DOHH2 (cell line): ENCODE measurements around the gene RINL.

Source experiments
- EZH2phosphoT487 ChIP-seq: fragments of 200-600 bp; sonication (generic); IDR thresholded peaks from 2 replicates; pipeline ENCODE4 v1.6.1; 2017; ENCODE audit warnings: borderline replicate concordance, mild to moderate bottlenecking, antibody characterized with exemption, low read length, moderate library complexity, mixed read lengths
- TF ChIP-seq, protein P1 (sequence below): fragments of 200-600 bp; sonication (generic); IDR thresholded peaks from one replicate; pipeline ENCODE4 v1.5.1; 2014; ENCODE audit warnings: antibody characterized with exemption, mild to moderate bottlenecking, low read depth, low read length; ENCODE audit not compliant: poor library complexity, severe bottlenecking

DNA sequence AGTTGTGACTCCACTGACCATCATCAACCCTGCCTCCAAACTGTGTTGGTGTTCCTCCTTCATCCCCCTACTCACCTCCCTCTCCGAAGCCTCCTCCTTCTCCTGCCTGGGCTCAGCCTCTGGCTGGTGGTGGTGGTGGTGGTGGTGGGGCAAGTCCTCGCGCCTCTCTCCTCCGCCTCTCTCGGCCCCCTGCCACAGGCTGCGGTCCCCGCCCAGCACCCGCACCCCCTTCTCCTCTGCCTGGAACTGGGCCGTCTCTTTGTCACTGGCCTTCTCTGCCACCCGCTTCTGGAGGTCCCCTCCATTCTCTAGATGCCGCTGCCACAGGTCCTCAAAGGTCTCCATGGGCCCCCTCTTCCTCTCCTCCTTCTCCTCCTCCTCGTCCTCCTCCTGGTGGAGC, 32.4 kb upstream of the RINL start:
- TF ChIP-seq, protein P1, sequence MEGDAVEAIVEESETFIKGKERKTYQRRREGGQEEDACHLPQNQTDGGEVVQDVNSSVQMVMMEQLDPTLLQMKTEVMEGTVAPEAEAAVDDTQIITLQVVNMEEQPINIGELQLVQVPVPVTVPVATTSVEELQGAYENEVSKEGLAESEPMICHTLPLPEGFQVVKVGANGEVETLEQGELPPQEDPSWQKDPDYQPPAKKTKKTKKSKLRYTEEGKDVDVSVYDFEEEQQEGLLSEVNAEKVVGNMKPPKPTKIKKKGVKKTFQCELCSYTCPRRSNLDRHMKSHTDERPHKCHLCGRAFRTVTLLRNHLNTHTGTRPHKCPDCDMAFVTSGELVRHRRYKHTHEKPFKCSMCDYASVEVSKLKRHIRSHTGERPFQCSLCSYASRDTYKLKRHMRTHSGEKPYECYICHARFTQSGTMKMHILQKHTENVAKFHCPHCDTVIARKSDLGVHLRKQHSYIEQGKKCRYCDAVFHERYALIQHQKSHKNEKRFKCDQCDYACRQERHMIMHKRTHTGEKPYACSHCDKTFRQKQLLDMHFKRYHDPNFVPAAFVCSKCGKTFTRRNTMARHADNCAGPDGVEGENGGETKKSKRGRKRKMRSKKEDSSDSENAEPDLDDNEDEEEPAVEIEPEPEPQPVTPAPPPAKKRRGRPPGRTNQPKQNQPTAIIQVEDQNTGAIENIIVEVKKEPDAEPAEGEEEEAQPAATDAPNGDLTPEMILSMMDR: no peak
- TF ChIP-seq EZH2phosphoT487: no peak
